ENCODE data around the gene ALDH3A2. TPM values are rescaled to one million over a fixed set of nuclear protein-coding genes. Genes with fewer than 3 reads are reported as not detected.
"Not testable (repeated sequence)": the region's sequence is repeated elsewhere in the genome, so short reads cannot be mapped to it uniquely, and the experiment has no call there.

The ALDH3A2 gene
- polyA plus RNA-seq, 2 donors, result 77.3 to 106 TPM

GRCh38 chr17:19672009-19672750 lies 23.6 kb downstream of the ALDH3A2 start:
- no peak overlapping the region for H3K4me3 ChIP-seq (ENCODE audit: low read depth in 1 of 2, low read length in 2 of 2)
- 45 to 55% methylated on average over 5 of the region's 5 CpGs for WGBS, 2 donors
- peak overlapping the region; percentile 48 to 68 for H3K27ac ChIP-seq (ENCODE audit: low read depth in 2 of 2, low read length in 1 of 2)
- H3K4me1 ChIP-seq (ENCODE audit: control insufficient read depth in 2 of 2, insufficient read depth in 2 of 2, low read length in 1 of 2), result no peaks in the 10 kb centered on the region
- H3K9me3 ChIP-seq (ENCODE audit: control insufficient read depth in 2 of 2, insufficient read depth in 1 of 2, low read depth in 1 of 2, low read length in 1 of 2), result no peaks in the 10 kb centered on the region
- H3K27me3 ChIP-seq (ENCODE audit: control insufficient read depth in 1 of 2, insufficient read depth in 2 of 2, low read length in 2 of 2), result no peaks in the 10 kb centered on the region
- H3K36me3 ChIP-seq (ENCODE audit: control insufficient read depth in 2 of 2, insufficient read depth in 2 of 2, low read length in 1 of 2), result peaks cover 0 to 14% of the 10 kb centered on the region in 2 donors

GRCh38 chr17:19673623-19674022 lies 25.1 kb downstream of the ALDH3A2 start:
- Histone ChIP-seq H3K4me1 (ENCODE audit: control insufficient read depth in 2 of 2, insufficient read depth in 2 of 2, low read length in 1 of 2) (no peaks in the 10 kb centered on the region), H3K4me3 (ENCODE audit: low read depth in 1 of 2, low read length in 2 of 2) (no peak overlapping the region), H3K36me3 (ENCODE audit: control insufficient read depth in 2 of 2, insufficient read depth in 2 of 2, low read length in 1 of 2) (peaks cover 0 to 16% of the 10 kb centered on the region in 2 donors), H3K9me3 (ENCODE audit: control insufficient read depth in 2 of 2, insufficient read depth in 1 of 2, low read depth in 1 of 2, low read length in 1 of 2) (no peaks in the 10 kb centered on the region), H3K27ac (ENCODE audit: low read depth in 2 of 2, low read length in 1 of 2) (no peak overlapping the region), H3K27me3 (ENCODE audit: control insufficient read depth in 1 of 2, insufficient read depth in 2 of 2, low read length in 2 of 2) (no peaks in the 10 kb centered on the region)
- WGBS, 2 donors, result 52 to 57% methylated on average over 3 of the region's 3 CpGs

- H3K36me3 ChIP-seq (ENCODE audit: control insufficient read depth in 2 of 2, insufficient read depth in 2 of 2, low read length in 1 of 2), result peaks cover 3 to 22% of the 10 kb centered on the region in 2 donors
- WGBS, 2 donors, result 83 to 88% methylated on average over 4 of the region's 4 CpGs
- no peaks in the 10 kb centered on the region for H3K9me3 ChIP-seq (ENCODE audit: control insufficient read depth in 2 of 2, insufficient read depth in 1 of 2, low read depth in 1 of 2, low read length in 1 of 2)
- H3K4me3 ChIP-seq (ENCODE audit: low read depth in 1 of 2, low read length in 2 of 2), result no peak overlapping the region
- H3K4me1 ChIP-seq (ENCODE audit: control insufficient read depth in 2 of 2, insufficient read depth in 2 of 2, low read length in 1 of 2), result no peaks in the 10 kb centered on the region
- H3K27ac ChIP-seq (ENCODE audit: low read depth in 2 of 2, low read length in 1 of 2), result no peak overlapping the region
- no peaks in the 10 kb centered on the region for H3K27me3 ChIP-seq (ENCODE audit: control insufficient read depth in 1 of 2, insufficient read depth in 2 of 2, low read length in 2 of 2)
Measured at GRCh38 chr17:19676896-19677295, 28.3 kb downstream of the ALDH3A2 start.

- WGBS, 2 donors, result 88 to 94% methylated on average over 5 of the region's 5 CpGs
- Histone ChIP-seq H3K27ac (ENCODE audit: low read depth in 2 of 2, low read length in 1 of 2) (no peak overlapping the region), H3K9me3 (ENCODE audit: control insufficient read depth in 2 of 2, insufficient read depth in 1 of 2, low read depth in 1 of 2, low read length in 1 of 2) (no peaks in the 10 kb centered on the region), H3K4me3 (ENCODE audit: low read depth in 1 of 2, low read length in 2 of 2) (no peak overlapping the region), H3K4me1 (ENCODE audit: control insufficient read depth in 2 of 2, insufficient read depth in 2 of 2, low read length in 1 of 2) (no peaks in the 10 kb centered on the region), H3K36me3 (ENCODE audit: control insufficient read depth in 2 of 2, insufficient read depth in 2 of 2, low read length in 1 of 2) (peaks cover 3 to 22% of the 10 kb centered on the region in 2 donors), H3K27me3 (ENCODE audit: control insufficient read depth in 1 of 2, insufficient read depth in 2 of 2, low read length in 2 of 2) (no peaks in the 10 kb centered on the region)
Measured at GRCh38 chr17:19677736-19678379, 29.3 kb downstream of the ALDH3A2 start.

- Histone ChIP-seq H3K36me3 (ENCODE audit: control insufficient read depth in 2 of 2, insufficient read depth in 2 of 2, low read length in 1 of 2) (peaks cover 3 to 22% of the 10 kb centered on the region in 2 donors), H3K9me3 (ENCODE audit: control insufficient read depth in 2 of 2, insufficient read depth in 1 of 2, low read depth in 1 of 2, low read length in 1 of 2) (no peaks in the 10 kb centered on the region)
- WGBS, 2 donors, result 83 to 85% methylated on average over 18 of the region's 18 CpGs
Measured at GRCh38 chr17:19678581-19679453, 30.3 kb downstream of the ALDH3A2 start.

GRCh38 chr17:19683117-19683516 lies 34.6 kb downstream of the ALDH3A2 start:
- peaks cover 3 to 12% of the 10 kb centered on the region in 2 donors for H3K36me3 ChIP-seq (ENCODE audit: control insufficient read depth in 2 of 2, insufficient read depth in 2 of 2, low read length in 1 of 2)
- no peaks in the 10 kb centered on the region for H3K9me3 ChIP-seq (ENCODE audit: control insufficient read depth in 2 of 2, insufficient read depth in 1 of 2, low read depth in 1 of 2, low read length in 1 of 2)
- WGBS, 2 donors, result 92 to 95% methylated on average over 2 of the region's 2 CpGs
- peaks cover 2% of the 10 kb centered on the region in 2 donors for H3K4me1 ChIP-seq (ENCODE audit: control insufficient read depth in 2 of 2, insufficient read depth in 2 of 2, low read length in 1 of 2)
- no peak overlapping the region for H3K27ac ChIP-seq (ENCODE audit: low read depth in 2 of 2, low read length in 1 of 2)
- no peaks in the 10 kb centered on the region for H3K27me3 ChIP-seq (ENCODE audit: control insufficient read depth in 1 of 2, insufficient read depth in 2 of 2, low read length in 2 of 2)
- H3K4me3 ChIP-seq (ENCODE audit: low read depth in 1 of 2, low read length in 2 of 2), result no peak overlapping the region

More at GRCh38 chr17:19678581-19679453, 30.3 kb downstream of the ALDH3A2 start:
- Histone ChIP-seq H3K27ac (ENCODE audit: low read depth in 2 of 2, low read length in 1 of 2) (peak overlapping the region in 1 of 2 donors; percentile 17), H3K4me1 (ENCODE audit: control insufficient read depth in 2 of 2, insufficient read depth in 2 of 2, low read length in 1 of 2) (peaks cover 0 to 2% of the 10 kb centered on the region in 2 donors), H3K27me3 (ENCODE audit: control insufficient read depth in 1 of 2, insufficient read depth in 2 of 2, low read length in 2 of 2) (no peaks in the 10 kb centered on the region), H3K4me3 (ENCODE audit: low read depth in 1 of 2, low read length in 2 of 2) (no peak overlapping the region)

GRCh38 chr17:19684909-19685580 lies 36.5 kb downstream of the ALDH3A2 start:
- H3K36me3 ChIP-seq (ENCODE audit: control insufficient read depth in 2 of 2, insufficient read depth in 2 of 2, low read length in 1 of 2); H3K9me3 ChIP-seq (ENCODE audit: control insufficient read depth in 2 of 2, insufficient read depth in 1 of 2, low read depth in 1 of 2, low read length in 1 of 2); H3K27me3 ChIP-seq (ENCODE audit: control insufficient read depth in 1 of 2, insufficient read depth in 2 of 2, low read length in 2 of 2); H3K4me3 ChIP-seq (ENCODE audit: low read depth in 1 of 2, low read length in 2 of 2); H3K4me1 ChIP-seq (ENCODE audit: control insufficient read depth in 2 of 2, insufficient read depth in 2 of 2, low read length in 1 of 2): not testable (repeated sequence)
- 69 to 81% methylated on average over 30 to 32 of the region's 32 CpGs for WGBS, 2 donors
- peak overlapping the region in 1 of 2 donors; percentile 3 for H3K27ac ChIP-seq (ENCODE audit: low read depth in 2 of 2, low read length in 1 of 2)

GRCh38 chr17:19686400-19687090 lies 38.0 kb downstream of the ALDH3A2 start:
- 94 to 96% methylated on average over 2 of the region's 2 CpGs for WGBS, 2 donors
- H3K9me3 ChIP-seq (ENCODE audit: control insufficient read depth in 2 of 2, insufficient read depth in 1 of 2, low read depth in 1 of 2, low read length in 1 of 2), result no peaks in the 10 kb centered on the region

More at GRCh38 chr17:19686400-19687090, 38.0 kb downstream of the ALDH3A2 start:
- H3K4me1 ChIP-seq (ENCODE audit: control insufficient read depth in 2 of 2, insufficient read depth in 2 of 2, low read length in 1 of 2), result peaks cover 2% of the 10 kb centered on the region in 2 donors
- no peaks in the 10 kb centered on the region for H3K36me3 ChIP-seq (ENCODE audit: control insufficient read depth in 2 of 2, insufficient read depth in 2 of 2, low read length in 1 of 2)
- H3K27me3 ChIP-seq (ENCODE audit: control insufficient read depth in 1 of 2, insufficient read depth in 2 of 2, low read length in 2 of 2), result no peaks in the 10 kb centered on the region
- H3K4me3 ChIP-seq (ENCODE audit: low read depth in 1 of 2, low read length in 2 of 2), result no peak overlapping the region
- no peak overlapping the region for H3K27ac ChIP-seq (ENCODE audit: low read depth in 2 of 2, low read length in 1 of 2)

Measured in esophagus (tissue), 2 donors.